ENCODE data around the gene RIMS3.

- TF ChIP-seq EZH2phosphoT487 (IDR thresholded peaks at IDR 0.05; ENCODE audit: borderline replicate concordance) (no peak), POLR2A (IDR thresholded peaks at IDR 0.05; ENCODE audit: borderline replicate concordance, extremely low read depth, insufficient read depth, insufficient read length) (no peak), REST (IDR thresholded peaks at IDR 0.05; ENCODE audit: low read depth) (no peak), TCF7L2 (IDR thresholded peaks at IDR 0.05; ENCODE audit: borderline replicate concordance, extremely low read depth, insufficient read depth, insufficient read length) (no peak), CTCF (IDR thresholded peaks at IDR 0.05 in 2 of 3, conservative IDR thresholded peaks at IDR 0.05 in 1 of 3; ENCODE audit: borderline replicate concordance in 1 of 3, insufficient read depth in 1 of 3, low read depth in 2 of 3, low read length in 2 of 3) (no peak), SP1 (IDR thresholded peaks at IDR 0.05; ENCODE audit: low read depth) (no peak), JUND (IDR thresholded peaks at IDR 0.05) (no peak)
Measured at GRCh38 chr1:40595623-40596022, 69.9 kb downstream of the RIMS3 start.

Data from HCT116 (cell line).